Measurements from ENCODE around the gene UBAC1.
"Not testable (repeated sequence)": the region's sequence is repeated elsewhere in the genome, so short reads cannot be mapped to it uniquely, and the experiment has no call there.

The UBAC1 gene

DNA sequence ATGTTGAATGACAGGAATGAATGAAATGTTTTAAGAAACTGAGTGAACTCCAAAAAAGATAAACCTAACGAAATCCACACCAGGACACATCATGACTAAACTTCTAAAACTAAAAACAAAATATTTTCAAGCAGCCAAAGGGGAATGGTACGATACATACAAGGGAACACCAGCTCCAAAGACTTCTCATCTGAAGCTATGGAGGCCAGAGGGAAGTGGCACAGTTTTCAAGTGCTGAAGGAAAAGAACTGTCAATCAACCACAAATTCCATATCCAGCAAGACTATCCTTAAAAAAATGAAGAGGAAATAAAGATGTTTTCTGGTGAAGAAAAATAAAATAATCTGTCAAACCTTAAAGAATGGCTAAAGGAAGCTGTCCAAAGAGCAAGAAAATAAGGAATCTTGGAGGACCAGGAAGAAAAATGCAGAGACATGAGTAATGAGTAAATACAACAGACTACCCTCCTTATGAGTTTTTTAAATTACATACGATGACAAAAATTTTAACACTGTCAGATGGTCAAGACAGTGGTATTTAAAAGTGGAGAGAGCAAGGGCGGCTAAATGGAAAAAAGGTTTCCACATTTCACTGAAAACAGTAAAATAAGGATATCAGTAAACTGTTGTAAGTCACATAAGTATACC, 65.8 kb downstream of the UBAC1 start:
- no peak for DNase-seq

DNA sequence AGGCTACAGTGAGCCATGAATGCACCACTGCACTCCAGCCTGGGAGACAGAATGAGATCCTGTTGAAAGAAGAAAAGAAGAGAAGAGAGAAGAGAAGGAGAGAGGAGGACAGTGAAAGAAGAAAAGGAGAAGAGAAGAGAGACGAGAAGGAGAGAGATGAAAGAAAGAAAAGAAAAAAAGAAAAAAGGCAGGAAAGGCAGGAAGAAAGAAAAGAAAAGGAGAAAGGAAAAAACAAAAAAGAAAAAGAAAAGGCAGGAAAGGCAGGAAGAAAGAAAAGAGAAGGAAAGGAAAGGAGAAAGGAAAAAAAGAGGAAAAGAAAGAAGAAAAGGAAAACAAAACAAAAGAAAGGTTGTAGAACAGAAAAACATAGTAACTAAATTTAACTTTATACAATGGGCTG, 68.1 kb downstream of the UBAC1 start:
- DNase-seq = no peak

DNA sequence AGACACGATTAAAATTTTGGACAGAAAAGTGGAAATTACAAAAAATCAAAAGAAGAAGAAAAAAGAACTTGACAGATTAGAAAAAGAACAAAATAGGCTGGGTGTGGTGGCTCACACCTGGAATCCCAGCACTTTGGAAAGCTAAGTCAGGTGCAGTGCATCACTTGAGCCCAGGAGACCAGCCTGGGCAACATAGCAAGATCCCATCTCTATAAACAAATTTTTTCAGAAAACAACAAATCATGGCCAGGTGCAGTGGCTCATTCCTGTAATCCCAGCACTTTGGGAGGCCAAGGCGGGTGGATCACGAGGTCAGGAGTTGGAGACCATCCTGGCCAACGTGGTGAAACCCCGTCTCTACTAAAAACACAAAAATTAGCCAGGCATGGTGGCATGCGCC, 68.8 kb downstream of the UBAC1 start:
- DNase-seq = not testable (repeated sequence)

DNA sequence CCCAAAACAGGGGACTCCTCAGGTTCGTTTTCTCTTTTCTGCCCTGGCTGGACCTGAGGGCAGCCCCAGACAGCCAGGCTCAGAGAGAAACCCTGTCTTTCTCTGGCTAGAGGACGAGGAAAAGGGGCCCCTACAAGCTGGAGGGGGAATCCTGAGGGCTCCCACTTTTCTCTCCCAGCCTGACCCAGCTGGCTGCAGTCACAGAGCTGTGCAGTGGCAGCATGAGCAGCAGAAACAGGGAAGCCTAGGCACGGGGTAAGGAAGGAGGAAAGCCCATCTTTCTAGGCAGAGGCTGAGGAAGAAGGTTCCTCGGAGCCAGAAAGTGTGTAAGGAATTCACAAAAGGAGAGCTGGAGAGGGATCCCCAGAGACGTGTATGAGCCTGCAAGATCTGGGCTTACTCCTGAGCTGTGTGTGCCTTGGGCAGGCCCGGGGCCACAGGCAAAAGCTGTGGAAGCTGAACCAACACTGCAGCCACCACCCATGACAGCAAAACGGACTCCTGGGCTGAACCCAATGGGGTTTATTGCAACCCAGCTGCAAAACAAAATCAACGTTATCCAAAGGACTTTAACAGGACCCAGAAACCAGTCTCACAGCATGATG, 70.0 kb downstream of the UBAC1 start:
- DNase-seq = no peak

DNA sequence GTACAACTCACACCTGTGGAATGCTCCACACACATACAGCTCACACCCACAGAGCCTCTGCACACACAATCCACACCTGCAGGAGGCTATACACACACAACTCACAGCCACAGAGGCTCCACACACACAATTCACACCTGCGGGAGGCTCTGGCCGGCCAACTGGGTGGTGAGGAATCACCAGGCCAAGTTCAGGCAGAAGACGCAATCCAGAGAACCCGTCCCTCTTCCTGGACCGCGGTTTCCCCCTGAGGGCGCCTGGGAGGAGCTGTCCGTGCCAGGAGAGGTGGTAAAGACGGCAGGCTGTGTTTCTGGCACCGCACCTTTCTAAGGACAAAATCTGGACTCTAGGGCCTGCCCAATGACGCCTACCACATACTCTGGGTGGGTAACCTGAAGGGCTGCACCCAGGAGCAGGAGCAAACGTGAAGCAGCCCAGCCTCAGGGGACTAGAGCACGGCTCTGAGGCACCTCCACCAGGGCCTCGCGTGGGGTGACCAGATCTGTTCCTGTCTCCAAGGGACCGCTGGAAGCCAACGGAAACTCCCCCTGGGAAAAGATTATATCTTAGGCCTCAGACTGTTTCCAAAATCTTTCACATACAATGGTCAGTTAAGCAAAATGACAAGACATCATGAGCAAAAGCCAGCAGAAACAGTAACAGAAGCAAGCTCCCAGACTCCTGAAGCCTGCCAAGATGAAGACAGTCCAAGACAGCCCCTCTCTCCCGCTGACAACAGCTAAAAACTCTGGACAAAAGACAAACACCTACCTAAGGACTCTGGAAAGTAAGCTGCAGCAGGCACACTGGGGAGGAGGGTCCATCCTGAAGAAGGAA, 70.8 kb downstream of the UBAC1 start:
- DNase-seq = no peak

DNA sequence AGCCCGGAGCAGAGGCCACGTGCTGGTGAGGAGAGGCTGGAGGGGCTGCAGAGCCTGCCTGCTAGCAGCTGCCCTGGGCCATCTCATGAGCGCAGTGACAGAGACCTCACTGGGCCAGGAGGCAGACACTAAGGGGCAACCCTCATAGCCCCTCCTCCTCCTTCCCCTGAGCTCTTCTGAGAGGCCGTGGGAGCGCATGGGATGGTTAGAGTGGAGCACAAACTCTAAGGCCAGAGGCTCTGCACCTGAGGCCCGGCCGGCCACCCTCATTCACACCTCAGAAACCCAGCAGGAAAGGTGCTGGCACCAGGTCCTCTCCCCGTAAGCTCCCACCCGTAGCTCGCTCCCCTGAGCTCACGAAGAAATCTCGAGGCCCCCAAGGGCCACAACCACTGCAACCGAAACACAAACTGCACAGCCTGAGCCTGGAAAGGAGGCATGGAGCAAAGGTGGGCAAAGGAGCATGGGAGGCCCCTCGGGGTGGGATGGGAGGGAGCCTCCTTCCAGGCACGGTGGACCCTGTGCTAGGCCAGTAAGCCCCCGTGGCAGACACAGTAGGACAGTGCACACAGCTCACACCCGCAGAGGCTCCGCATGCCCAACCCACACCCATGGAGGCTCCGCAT, 71.5 kb downstream of the UBAC1 start:
- DNase-seq = no peak

DNA sequence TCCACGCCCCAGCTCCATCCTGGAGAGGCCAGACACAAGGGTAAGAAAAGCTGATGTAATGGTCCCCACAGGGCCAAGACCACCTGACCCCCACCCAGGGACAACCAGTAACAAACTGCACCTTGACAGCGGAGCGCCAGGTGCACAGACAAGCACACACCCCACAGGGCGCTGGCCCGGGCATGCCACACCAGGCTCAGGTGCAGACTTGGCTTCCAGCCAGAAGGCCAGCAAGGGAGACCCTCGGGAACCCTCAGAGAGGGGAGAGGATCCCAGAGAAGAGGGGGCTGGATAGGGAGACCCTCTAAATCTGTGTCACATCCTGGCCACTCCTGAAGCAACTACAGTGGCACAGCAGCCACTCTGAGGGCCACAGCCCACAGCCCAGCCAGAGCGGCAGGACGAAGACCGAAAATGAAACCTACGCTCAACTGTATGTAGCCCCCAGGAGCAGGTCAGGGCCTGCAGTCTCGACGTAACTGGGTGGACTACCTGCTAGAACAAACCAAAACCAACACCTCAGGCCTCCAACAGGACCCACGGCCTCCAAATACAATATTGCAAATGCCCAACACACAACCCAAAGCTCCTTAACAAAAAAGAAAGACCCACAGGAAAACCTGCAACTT, 72.3 kb downstream of the UBAC1 start:
- DNase-seq = no peak

DNA sequence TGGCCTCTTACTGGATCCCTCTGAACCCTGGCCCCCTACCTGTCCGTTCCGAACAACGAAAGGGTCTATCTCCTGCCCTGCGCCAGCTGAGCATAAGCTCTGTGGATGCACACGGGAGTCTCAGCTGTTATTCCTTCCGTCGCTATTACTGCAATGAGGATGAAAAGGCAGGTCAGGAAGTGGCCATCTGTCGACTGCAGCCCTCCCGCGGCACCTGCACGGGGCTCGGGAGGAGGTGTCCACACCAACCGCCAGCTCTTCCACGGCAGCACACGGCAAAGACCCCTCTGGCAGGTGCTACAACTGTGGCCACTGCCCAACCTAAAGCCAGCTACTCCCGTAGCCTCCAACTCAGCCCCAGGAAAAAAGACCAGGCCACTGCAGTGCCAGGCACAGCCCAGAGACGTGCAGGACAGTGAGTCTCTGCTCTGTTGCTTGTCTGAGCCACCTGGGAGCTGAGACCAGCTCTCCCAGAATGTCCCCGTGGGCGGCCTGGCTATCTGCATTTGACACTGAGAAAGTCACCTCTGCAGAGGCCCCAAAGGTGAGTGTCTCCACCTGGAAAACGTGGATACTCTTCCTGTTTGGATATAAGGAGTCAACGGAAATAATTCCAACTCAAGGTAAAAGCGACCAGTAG, 72.9 kb downstream of the UBAC1 start:
- DNase-seq = no peak

DNA sequence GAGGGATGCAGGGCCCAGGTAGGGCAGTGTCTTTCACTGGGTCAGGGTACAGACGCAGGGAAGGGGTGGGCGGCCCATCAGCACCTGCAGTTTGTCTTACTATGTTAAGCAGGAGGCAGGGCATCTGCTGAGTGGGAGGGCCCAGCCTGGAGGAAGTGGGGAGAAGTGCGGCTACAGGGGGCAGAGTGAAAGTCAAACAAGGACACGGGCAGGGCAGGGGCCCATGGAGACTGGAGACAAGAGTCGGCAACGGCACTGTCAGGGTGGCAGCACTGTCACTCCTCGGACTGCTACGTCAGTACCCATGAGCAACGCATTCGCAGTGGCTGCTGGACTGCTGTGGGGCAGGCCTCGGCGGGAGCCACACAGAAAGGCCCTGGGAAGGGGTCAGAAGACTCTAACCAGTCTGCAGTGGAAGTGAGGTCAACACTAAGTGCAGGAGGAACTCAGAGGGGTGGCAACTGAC, 73.6 kb downstream of the UBAC1 start:
- DNase-seq = peak; percentile 42 to 47

DNA sequence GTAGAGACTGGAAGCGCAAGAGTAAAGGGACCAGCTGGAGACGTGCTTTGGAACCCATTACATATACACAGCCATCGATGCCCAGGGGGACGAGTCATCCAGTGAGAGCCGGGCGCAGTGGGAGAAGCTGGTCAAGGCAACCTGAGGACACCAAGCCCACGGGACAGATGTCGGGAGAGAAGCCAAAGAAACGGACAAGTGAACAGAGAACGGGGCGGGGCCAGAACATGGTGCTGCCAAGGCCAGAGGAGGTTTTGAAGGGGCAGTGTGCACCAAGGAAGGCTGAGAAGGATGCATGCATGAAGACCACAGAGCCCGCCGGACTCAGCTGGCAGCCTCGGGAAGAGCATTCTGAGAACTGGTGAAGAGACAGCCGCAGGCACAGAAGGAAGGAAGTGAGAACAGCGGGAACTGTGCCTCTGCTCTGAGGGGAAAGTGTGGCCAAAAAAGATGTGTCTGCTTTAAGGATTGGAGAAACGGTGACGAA, 74.1 kb downstream of the UBAC1 start:
- no peak for DNase-seq

DNA sequence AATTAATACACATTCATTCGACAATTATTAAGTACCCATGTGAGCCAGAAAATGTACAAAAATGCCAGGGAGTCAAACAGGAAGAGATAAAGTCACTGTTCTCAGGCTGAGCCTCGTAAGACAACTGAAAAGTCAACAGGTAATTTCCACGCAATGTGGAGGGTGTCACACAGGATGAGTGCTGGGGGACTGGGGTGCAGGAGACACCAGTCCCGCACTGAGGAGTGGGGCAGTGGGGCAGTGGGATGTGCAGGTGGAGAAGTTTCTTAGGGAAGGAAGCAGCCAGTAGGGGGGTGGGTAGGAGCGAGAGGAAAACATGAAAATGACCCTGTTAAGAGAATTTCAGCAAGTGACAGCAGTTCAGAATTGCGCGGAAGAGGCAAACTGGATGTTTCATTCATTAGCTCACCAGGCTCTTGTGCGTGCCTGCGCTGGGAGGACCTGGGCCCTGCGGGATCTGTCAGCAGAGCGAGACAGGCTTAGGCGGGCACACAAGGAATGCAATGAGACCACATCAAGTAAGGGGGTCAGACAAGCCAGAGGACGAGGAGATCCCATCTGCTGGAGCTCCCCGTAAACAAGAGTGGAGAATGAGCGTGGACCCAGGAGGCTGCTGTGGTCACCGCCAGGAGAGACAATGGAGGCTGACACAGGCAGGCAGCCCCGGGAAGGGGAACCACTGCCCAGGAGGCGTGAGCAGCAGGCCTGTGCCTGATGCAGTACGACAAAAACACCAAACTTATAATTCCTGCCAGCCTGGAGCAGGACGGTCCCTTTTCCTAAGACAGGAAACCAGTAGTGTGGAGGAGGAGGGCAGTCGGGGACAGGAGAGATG, 74.8 kb downstream of the UBAC1 start:
- no peak for DNase-seq

DNA sequence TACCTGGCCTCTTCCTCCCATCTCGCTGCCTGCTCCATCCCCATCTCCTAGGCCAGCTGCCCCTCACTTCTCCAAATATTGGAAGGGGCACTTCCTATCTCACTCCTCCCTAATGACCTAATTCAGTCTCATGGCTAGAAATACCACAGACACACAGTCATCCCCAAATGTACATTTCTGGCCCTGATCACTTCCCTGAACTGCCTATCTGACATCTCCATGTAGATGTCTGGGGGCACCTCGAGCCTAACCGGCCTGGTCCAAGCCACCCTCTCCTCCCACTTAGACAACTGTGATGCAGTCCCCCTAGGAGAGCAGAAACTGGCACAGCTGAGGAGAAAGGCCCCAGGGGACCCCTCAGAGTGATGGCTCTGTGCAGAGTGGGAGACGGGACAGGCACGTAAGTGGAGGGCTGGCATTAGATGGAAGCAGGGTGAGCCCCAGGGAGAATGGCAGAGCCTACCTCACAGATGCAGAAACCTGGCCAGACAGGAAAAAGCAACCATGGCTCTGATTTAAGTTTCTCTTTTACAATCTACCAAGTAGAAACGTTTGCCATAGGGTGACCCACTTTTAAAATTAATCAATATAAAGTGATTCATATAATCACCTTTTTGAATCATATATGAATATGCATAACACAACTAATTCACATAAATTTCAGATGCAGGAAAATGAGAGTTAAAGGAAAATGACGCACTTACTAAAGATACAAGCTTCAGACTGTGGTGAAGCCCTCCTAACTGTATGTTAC, 75.9 kb downstream of the UBAC1 start:
- DNase-seq = no peak

DNA sequence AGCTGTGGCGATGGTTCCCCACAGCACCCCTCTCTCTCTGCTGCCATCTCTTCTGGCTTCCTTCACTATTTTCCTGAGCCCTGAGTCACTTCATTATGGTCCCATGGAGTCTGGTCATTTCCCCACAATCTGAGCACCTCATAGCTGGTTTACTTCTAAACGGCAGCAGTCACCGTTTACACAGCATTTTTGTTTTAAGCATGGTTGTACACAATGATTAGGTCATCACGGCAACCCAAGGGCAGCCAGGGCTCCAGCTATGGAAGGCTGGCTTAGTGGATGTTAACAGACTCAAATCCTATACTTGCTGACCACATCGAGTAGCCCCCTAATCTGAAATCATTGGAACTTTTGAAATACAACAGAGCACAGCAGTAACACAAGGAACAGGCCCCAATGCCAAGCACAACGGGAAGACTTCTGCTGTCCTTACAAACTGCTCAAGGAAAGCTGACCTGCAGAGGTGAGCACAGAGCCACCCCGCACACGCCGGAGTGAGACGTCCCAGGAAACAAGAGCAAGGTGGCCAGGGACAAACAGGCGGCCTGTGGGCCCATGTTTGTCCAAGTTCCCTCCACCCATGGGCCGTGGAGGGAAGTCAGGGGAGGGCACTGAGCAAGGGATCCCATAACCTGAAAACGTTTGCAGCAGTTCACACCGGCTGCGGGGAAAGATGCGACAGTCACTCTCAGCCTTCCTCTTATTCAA, 76.7 kb downstream of the UBAC1 start:
- DNase-seq = no peak

DNA sequence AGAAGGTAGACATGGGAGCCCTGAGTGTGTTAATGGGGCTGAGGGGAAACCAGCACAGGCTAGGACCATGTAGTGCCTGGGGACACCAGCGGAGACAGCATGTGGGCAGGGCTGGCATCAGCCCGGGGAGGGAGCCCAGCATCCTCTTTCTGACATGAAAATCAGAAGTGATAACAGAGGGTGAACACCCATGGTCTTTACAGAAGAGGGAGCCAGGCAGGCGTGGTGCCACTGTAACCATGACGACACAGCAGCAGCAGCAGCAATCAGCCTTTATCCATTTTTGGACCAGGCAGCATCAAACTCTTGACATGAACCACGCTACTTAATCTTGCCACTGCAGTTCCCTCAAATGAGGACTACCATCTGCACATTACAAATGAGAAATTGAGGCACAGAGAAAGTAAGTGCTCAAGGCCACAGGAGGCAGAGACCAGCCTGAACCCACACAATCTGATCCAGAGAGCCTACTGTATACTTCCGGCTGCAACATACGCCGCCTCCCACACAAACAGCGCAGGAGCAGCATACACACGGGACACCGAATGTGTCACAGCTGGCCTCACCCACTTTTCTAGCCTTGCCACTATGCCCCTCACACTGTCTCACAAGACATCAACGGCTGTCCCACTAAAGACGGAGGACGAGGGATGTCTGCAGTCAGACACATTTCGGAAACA, 77.6 kb downstream of the UBAC1 start:
- no peak for DNase-seq
